Measurements from ENCODE around the gene UPK3A. TPM values are rescaled to one million over a fixed set of nuclear protein-coding genes. Genes with fewer than 3 reads are reported as not detected.
A peak's percentile ranks its signal among the peaks of the same experiment; 100 is the strongest.

Gene UPK3A
- total and polyA plus RNA-seq, 10 of the 15 experiments (the other 5 are each of a cell fraction or from before 2014, with no cell fraction given), result not detected

DNA sequence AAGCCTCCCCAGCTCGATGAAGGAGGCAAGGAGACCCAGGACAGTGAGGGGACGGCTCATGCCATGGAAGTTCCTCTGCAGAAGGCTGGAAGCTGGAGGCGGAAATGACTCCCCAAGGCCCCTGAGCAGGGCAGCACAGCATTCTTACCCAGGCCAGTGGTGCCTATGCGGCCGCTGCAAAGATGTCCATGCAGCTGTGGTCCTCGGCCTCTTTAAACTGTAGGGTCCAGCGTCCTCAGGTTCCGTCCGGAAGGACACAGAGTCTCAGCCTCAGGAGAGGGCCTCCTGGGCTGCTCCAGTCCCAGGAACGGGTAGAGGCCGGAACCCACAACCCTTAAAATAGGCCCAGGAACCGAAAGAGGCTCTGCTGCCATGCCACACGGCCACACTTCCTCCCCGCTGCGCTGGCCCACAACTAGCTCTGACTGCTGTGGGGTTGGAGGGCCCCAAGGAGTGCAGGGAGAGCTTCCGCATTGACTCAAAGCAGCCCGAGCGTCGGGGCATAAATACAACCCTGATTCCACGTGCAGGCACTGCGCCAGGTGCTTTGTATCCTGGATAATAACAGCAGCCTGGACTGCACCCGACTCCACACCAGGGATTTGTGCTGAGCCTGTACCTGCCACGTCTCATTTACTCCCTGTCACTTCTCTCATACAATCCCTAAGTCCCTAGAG is 49.5 kb upstream of the UPK3A start (continued):
- TF ChIP-seq NR2C1 (IDR thresholded peaks at IDR 0.05) (no peak), ESRRA (IDR thresholded peaks at IDR 0.05; ENCODE audit: low read length) (no peak), BHLHE40 (IDR thresholded peaks at IDR 0.05; ENCODE audit: borderline replicate concordance in 1 of 2, low read depth in 2 of 2, low read length in 1 of 2) (peak; percentile 81 to 85), ZNF207 (IDR thresholded peaks at IDR 0.05; ENCODE audit: borderline replicate concordance) (peak; percentile 78), RCOR1 (conservative IDR thresholded peaks at IDR 0.05; ENCODE audit: low read depth, low read length) (peak; percentile 78; the same call in 1 of the 2 replicates), STAT1 (conservative IDR thresholded peaks at IDR 0.05) (no peak), RAD51 (IDR thresholded peaks at IDR 0.05) (0 out of 2 replicates have a peak, but pooled peaks have one; percentile 21), MYB (IDR thresholded peaks at IDR 0.05; ENCODE audit: borderline replicate concordance, low read depth, low read length) (no peak), TAF1 (IDR thresholded peaks at IDR 0.05; ENCODE audit: borderline replicate concordance, low read depth, low read length) (peak; percentile 78), RFX5 (IDR thresholded peaks at IDR 0.05; ENCODE audit: low read depth, low read length) (no peak), SMC3 (IDR thresholded peaks at IDR 0.05; ENCODE audit: borderline replicate concordance, low read length) (no peak), GATAD2B (conservative IDR thresholded peaks at IDR 0.05; ENCODE audit: low read depth) (peak; percentile 80), BRCA1 (IDR thresholded peaks at IDR 0.05; ENCODE audit: low read depth, low read length) (no peak), NFXL1 (IDR thresholded peaks at IDR 0.05; ENCODE audit: borderline replicate concordance) (no peak), IKZF1 (conservative IDR thresholded peaks at IDR 0.05) (peak; percentile 97), CREB1 (IDR thresholded peaks at IDR 0.05; ENCODE audit: low read depth) (peak; percentile 52), CREM (IDR thresholded peaks at IDR 0.05; ENCODE audit: low read depth) (peak; percentile 83), NFYA (IDR thresholded peaks at IDR 0.05; ENCODE audit: borderline replicate concordance, low read depth, low read length) (no peak), GABPA (IDR thresholded peaks at IDR 0.05; ENCODE audit: low read depth) (no peak), MTA2 (IDR thresholded peaks at IDR 0.05; ENCODE audit: low read depth) (peak; percentile 60; the same call in 1 of the 2 replicates), ZNF622 (IDR thresholded peaks at IDR 0.05) (no peak), POLR2A (IDR thresholded peaks at IDR 0.05; ENCODE audit: low read depth, low read length) (peak; percentile 84)
- TF ChIP-seq, protein P1, sequence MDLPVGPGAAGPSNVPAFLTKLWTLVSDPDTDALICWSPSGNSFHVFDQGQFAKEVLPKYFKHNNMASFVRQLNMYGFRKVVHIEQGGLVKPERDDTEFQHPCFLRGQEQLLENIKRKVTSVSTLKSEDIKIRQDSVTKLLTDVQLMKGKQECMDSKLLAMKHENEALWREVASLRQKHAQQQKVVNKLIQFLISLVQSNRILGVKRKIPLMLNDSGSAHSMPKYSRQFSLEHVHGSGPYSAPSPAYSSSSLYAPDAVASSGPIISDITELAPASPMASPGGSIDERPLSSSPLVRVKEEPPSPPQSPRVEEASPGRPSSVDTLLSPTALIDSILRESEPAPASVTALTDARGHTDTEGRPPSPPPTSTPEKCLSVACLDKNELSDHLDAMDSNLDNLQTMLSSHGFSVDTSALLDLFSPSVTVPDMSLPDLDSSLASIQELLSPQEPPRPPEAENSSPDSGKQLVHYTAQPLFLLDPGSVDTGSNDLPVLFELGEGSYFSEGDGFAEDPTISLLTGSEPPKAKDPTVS (IDR thresholded peaks at IDR 0.05; ENCODE audit: low read depth, low read length), result no peak
- TF ChIP-seq, protein P2, sequence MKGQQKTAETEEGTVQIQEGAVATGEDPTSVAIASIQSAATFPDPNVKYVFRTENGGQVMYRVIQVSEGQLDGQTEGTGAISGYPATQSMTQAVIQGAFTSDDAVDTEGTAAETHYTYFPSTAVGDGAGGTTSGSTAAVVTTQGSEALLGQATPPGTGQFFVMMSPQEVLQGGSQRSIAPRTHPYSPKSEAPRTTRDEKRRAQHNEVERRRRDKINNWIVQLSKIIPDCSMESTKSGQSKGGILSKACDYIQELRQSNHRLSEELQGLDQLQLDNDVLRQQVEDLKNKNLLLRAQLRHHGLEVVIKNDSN (IDR thresholded peaks at IDR 0.05; ENCODE audit: borderline replicate concordance, extremely low read length, insufficient read depth, low read depth, low read length), result no peak
- TF ChIP-seq, protein P3, sequence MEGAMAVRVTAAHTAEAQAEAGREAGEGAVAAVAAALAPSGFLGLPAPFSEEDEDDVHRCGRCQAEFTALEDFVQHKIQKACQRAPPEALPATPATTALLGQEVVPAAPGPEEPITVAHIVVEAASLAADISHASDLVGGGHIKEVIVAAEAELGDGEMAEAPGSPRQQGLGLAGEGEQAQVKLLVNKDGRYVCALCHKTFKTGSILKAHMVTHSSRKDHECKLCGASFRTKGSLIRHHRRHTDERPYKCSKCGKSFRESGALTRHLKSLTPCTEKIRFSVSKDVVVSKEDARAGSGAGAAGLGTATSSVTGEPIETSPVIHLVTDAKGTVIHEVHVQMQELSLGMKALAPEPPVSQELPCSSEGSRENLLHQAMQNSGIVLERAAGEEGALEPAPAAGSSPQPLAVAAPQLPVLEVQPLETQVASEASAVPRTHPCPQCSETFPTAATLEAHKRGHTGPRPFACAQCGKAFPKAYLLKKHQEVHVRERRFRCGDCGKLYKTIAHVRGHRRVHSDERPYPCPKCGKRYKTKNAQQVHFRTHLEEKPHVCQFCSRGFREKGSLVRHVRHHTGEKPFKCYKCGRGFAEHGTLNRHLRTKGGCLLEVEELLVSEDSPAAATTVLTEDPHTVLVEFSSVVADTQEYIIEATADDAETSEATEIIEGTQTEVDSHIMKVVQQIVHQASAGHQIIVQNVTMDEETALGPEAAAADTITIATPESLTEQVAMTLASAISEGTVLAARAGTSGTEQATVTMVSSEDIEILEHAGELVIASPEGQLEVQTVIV (IDR thresholded peaks at IDR 0.05; ENCODE audit: borderline replicate concordance, partially characterized antibody), result peak; percentile 57
- TF ChIP-seq, protein P4, sequence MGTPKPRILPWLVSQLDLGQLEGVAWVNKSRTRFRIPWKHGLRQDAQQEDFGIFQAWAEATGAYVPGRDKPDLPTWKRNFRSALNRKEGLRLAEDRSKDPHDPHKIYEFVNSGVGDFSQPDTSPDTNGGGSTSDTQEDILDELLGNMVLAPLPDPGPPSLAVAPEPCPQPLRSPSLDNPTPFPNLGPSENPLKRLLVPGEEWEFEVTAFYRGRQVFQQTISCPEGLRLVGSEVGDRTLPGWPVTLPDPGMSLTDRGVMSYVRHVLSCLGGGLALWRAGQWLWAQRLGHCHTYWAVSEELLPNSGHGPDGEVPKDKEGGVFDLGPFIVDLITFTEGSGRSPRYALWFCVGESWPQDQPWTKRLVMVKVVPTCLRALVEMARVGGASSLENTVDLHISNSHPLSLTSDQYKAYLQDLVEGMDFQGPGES (IDR thresholded peaks at IDR 0.05), result no peak
